SU-DHL-6 (cell line): ENCODE measurements around the gene GREB1L.

Experiments
- CTCF ChIP-seq: fragments of 200-600 bp; sonication (generic); IDR thresholded peaks from one replicate; pipeline ENCODE4 v1.5.1; 2017; ENCODE audit warnings: antibody characterized with exemption, mild to moderate bottlenecking, low read length, moderate library complexity; ENCODE audit not compliant: insufficient read depth, poor library complexity, severe bottlenecking
- EZH2phosphoT487 ChIP-seq: fragments of 200-600 bp; sonication (generic), shearing (Covaris generic); conservative IDR thresholded peaks from 2 replicates; pipeline ENCODE4 v1.6.1; 2018; ENCODE audit warnings: mild to moderate bottlenecking, antibody characterized with exemption, low read length, moderate library complexity, mixed read lengths

GRCh38 chr18:21254576-21254975 lies 12.5 kb downstream of the GREB1L start:
- TF ChIP-seq CTCF = no peak
- no peak for TF ChIP-seq EZH2phosphoT487
